HG03378 (cell line): ENCODE results near the gene KDM2A.

Experiments used
- ATAC-seq: cut with Tn5 transposase; IDR thresholded peaks from one replicate; pipeline ENCODE4 v1.9.1; 2021; ENCODE audit warnings: mild to moderate bottlenecking, moderate library complexity; ENCODE audit not compliant: unreplicated experiment

Gene KDM2A

DNA sequence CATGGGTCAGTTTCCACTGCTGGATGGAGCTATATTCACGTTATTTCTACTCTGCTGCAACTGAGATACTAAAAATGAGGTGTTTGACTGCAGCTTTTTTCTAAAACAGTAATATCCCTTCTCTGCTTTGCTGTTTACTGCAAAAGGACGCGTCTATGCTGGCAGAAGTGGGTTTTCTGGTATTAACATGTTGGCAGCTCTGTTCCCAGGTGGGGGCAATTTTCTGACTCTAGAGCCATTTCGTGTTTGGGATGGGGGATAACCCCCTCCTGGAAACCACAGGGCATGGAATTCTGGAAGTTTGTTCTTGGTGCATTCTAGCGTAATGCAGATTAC is 152.1 kb downstream of the KDM2A start:
- ATAC-seq = no peak

DNA sequence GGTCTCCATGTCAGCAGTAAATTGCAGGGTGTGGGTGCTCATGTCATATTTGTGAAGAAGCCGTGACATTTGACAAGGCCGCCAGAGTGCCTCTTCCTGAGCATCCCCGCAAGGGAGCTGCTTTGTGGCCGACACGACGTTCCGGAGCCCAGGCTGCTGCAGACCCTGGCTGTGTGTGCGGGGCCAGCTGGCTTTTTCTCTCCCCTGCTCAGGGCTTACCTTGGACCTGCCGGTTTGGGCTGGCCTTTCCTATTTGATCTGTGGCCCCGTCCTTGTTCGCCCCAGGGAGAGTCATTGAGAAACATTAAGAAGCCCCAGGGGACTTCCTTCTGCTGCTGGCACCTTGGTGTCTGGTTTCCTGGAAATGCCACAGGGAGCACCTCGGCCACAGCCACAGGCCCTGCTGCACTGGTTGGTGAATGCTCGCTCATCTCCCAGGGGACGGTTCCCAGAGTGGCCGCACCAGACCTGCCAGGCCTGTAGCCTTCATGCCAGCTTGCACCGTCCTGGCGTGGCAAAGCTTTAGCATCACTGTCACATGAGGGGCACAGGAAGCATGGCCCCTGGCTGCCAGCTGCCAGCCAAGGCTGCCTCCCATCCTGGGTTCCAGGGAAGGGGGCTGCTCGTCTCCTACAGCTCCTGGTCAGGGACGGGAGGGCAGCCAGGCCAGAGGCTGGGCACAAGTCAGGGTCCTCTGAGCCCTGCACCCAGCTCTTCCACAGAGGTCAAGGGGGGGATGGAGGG is 152.7 kb downstream of the KDM2A start:
- ATAC-seq = no peak

DNA sequence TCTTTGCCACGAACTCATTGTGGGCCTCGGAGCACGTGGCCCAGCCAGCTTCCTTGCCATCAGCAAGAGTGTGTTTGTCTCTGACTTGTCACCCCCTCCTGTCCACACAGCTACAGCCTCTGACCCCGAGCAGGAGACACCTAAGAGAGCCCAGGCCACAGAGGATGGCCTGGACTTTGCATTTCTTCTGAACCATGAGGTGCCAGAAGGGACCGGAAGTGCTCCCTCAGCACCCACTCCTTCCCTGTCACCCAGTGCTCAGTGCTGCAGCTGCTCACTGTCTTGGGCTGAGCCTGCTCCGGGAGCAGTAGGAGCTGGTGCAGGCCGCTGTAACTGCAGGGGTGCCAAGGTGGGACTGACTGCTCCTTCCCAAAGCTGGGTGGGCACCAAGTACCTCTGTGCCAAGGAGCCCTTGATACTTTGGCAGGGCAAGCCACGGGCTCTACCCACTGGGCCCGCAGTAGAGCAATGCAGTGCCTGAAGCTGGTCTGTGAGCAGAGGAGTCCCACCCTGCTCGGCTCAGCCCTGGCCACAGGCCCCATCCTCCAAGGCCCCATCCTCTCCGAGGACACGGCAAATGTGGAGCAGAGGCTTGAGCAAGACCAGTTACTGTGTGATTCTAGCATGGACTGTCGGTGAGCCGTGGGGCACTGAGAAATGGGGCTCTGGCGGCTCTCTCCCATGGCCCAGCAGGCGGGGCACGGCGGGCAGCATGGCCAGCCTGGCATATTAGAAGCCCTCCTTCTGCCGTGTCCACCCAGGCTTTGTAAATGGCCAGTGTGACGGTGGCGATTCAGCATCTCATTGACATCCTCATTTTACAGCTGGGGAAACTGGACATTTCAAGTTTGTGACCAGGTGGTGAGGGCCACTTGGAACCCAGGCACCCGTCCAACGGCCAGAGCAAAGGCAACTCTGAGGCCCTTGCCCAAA is 153.5 kb downstream of the KDM2A start:
- no peak for ATAC-seq

DNA sequence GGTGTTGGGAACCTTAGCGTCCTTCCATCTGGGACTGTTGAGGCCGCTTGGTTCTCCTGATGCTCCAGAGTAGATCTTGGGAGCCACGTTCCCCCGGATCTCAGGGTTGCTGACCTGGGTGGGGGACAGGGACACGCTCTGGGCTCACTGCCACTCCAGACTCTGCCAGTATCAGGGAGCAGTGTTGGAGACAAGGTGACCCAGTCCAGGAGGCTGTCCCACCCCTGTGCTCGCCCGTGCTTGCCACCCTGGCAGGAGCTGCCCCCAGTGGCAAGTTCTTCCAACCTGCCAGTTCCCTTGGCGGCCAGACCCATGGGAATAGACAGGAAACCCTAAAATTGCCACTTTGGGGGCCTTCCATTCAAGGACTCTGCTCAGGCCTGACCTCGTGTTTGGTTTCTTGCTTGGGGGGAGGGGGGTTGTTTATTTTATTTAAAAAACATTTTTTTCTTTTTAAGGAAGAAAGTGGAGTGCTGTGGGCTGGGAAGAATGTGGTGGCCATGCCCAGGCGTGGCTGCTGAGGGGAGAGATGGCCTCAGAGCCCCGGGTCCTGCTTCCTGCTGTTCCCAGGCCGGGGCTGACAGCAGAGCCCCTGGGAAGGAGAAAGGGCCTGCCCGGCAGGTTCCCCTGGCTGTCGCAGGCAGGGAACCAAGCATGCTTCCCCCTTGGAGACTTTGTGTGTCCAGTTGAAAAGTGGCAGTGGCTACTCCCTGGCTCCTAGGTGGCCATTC is 154.4 kb downstream of the KDM2A start:
- no peak for ATAC-seq

DNA sequence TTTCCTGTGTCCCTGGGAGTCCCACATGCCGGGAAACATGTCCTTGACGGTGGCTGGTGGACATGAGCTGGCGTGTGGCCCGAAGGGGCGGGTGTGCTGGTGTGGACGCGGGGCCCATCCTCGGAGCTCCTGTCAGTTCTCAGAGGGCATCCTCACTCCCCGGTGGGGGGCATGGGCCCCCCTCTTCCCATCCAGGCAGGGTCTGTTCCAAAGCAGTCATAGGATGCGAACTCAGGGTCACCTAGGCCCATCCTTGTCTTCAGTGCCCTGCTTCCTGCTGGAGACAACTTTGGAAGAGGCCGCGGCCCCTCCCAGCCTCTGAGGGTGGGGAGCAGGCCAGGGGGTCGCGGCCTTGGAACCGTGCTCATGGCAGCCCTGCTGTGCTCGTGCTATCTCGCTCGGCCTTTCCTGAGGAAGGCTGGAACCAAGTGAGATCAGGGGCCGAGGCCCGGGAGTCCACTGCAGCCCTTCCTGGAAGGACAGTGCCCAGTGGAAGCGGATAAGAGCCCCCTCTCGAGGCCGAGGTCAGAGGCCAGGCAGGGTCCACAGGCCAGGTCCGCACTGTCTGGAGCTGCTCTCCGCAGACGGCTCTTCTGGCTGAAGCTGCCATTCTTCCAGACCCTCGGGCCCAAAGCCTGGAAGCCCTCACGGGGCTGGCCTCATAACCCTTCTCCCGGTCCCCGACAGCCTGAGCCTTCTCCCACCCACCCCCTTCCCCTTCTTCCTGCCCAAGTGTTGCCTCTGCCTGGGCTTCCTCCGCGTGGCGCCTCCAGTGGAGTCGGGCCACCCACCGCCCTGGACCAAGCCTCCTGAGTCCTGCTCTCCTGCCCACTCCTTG is 155.9 kb downstream of the KDM2A start:
- ATAC-seq = no peak

DNA sequence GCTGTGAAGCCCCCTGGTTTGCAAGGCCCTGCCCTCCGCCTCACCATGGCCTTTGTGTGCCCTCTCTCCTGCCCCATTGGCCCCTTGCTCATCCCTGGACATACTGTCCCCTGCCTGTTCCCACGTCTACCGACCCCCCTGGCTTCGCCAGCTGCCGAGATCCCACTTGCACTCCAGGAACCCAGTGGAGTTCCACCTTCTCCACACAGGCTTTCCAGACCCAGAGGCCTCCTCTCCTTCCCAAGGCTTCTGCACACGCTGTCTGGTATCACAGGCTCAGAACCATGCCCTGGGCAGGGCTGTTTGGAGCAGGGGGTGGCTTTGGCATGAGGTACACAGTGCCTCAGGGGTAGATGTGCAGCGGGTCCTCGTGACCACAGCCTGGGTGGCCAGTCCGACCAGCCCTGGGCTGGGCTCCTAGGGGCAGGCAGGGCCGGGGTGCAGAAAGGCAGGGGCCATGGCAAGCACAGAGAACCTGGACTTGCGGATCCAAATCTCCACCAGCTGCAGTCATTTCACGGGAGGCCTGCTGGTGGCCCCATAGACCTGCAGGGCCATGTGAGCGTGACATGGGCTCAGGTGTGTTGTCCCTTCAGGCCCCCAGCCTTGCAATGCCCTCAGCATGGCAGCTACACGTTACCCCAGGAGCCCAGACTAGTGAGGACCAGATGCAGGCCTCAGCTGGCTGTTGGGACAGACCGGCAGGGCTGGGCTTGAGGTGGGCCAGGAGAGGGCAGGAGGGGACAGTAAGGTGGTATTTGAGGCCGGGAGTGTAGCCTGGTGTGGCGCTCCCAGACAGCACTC is 156.7 kb downstream of the KDM2A start:
- no peak for ATAC-seq

DNA sequence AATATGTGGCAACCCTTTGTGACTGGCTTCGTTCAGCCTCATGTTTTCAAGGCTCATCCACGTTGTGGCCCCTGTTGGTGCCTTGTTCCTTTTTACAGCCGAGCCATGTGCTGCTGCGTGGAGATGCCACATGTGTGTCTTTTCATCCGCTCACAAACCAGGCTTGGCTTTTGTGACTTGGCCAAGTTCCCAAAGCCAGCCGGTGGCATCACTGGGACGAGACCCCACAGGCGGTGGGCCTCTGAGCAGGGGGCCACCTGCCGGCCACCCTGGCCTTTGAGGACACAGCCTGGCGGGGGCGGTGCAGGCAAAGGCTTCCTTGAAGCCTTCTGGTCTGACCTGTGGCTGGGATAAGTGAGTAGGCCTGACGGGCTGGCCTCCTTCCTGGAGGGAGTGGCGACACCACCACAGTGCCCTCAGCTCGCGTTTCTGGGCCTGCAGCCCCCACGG is 157.7 kb downstream of the KDM2A start:
- ATAC-seq = peak; percentile 5

DNA sequence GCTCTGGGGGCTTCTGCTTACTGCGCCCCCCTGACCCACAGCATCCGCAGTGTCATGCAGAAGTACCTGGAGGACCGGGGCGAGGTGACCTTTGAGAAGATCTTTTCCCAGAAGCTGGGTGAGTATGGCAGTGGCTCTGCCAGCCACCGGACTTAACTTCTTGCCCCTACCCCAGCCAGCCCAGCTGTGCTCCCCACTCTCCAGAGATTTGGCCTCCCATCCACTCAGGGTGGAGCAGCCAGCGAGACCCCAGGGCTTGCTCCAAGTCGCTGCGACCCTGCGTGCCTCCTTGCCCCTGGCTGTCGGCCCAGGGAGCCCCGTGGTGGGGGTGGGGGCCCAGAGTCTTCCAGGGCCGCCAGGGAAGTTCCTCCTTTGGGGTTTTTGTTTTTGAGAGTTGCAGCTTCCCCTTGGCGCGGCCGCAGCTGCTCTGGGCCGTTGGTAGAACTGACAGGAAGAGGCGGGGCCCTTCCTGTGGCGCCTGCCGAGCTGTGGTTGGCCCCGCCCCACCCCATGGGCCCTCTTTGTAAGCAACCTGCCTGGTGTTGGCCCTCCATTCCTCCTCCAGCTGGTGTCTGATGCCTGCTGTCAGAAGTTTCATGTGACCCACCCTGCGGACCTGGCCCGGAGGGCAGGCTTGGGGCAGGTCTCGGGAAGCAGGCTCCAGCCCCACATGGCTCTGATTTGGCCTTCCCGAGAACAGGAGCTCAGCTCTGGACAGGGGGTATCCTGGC is 158.3 kb downstream of the KDM2A start:
- peak; percentile 59 for ATAC-seq

DNA sequence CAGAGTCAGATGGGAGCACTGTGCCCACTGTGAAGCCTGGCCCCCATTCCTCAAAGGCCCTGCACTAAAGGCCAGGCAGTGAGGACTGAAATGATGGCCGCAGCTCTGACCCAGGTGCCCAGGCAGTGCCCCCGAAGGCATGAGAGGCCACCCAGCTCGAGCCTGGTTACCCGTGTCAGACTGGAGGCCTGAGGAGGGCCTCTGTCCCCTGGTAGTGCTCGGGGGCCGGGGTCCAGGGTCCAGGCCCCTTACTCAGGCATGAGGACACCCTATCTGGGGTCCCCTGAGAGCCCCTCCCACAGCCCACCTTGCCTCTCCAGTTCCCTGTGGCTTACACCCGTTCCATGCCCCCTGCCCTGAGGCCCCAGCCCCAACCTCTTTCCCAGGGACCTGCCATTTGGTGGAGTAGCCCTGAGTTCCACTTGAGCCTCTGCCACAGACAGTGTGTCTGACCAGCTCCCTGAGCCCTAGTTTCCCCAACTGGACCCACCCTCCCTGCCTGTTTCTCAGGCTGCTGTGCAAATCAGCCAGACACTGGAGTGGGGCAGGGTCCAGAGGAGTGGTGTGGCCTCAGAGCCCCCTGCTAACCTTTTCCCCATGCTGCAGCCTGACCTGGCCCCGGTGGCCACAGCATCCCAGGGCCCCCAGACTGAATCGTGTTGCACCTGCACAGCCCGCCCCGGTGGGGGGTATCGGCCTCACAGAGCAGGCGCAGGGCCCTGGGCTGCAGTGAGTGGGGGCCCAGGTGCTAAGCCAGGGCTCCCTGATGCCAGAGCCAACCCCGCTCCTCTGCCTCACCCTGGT is 159.3 kb downstream of the KDM2A start:
- ATAC-seq = no peak

DNA sequence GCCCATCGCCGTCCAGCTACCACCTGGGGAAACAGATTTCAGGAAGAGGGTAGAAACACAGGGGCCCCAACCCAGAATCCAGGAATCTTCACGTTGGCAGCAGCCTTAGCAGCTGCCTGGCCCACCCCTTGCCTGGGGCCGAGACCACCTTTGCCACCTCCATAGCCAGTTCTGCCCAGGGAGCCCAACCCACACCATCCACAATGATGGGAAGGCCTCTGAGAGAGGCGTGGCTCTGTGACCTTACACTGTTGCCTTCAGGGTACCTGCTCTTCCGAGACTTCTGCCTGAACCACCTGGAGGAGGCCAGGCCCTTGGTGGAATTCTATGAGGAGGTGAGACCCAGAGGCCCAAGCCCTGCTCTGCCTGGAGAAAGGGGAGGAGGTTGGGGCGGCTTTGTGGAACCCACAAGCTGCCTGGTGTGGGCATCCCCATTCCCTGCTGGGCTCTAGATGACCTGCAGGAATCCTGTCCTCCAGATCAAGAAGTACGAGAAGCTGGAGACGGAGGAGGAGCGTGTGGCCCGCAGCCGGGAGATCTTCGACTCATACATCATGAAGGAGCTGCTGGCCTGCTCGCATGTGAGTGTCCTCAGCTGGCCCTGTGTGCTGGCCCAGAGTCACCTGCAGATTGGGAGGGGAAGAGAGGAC is 160.0 kb downstream of the KDM2A start:
- ATAC-seq = no peak

DNA sequence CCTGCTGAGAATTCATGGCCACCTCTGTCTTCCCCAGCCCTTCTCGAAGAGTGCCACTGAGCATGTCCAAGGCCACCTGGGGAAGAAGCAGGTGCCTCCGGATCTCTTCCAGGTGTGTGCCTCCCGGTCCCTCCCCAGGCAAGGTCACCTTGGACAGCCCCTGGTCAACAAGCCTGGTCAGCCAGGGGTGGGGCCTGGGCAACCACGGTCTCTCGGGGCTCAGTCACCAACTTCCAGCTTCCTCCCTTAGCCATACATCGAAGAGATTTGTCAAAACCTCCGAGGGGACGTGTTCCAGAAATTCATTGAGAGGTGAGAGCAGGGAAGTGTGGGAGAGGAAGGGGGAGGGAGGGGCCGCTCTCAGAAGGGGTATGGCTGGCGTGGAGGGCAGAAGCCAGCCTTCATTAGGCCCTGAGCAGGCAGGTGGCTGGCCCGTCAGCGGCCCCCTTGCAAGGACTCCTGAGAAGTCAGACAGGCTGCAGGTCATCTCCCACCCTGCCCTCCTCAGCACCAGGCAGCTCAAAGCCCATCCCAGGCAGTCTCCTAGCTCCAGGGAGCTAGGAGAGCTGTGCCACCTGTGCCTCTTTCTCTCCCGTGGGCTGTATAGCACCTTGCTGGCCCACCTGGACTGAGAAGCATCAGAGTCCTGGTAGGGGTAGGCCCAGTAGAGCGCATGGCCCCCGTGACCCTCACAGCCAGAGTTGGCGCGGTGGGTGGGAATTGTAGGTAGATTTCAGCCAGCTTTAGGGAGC is 160.7 kb downstream of the KDM2A start:
- no peak for ATAC-seq

DNA sequence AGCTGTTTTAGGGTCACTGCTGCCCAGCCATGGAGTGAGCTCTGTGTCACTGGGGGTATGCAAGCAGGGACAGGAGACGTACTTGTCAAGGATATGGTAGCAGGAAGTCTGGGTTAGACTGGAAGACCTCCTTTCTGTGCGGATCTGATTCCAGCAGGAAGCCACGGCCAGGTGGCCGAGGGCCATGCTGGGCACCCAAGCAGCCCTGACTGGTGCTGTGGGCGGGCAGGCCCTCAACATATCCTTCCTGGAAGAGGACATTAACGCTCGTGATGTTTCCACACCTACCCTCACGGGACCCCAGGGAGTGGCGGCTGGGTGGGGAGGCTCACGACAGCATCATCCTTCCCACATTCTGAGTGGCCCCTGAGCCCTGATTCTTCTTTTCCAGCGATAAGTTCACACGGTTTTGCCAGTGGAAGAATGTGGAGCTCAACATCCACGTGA is 161.3 kb downstream of the KDM2A start:
- ATAC-seq = no peak

DNA sequence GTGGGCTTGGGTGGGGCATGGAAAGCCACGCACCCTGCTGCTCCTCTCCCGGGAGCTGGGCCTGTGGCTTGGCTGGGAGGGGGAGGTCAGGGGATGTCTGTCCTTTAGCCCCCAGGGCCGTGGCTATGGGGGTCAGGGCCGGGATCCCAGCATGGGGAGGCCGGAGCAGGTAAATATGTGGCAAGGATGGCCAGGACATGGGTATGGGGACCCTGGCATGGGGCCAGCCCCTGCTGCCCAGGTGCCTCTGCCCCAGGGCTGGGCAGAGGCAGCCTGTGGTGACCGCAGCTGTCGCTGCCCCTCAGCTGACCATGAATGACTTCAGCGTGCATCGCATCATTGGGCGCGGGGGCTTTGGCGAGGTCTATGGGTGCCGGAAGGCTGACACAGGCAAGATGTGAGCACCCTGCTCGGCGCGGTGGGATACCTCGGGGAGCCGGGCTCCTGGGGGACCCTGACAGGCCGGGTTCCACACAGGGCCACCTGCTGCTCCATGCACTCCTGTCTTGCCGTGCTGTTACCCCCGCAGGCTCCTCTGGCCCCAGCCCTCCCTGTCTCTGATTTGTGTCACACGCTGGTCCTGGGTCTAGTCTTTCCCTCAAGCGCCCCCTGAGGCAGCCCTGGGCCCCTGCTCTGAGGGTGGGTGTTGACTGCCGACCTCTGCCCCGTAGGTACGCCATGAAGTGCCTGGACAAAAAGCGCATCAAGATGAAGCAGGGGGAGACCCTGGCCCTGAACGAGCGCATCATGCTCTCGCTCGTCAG is 161.9 kb downstream of the KDM2A start:
- no peak for ATAC-seq

DNA sequence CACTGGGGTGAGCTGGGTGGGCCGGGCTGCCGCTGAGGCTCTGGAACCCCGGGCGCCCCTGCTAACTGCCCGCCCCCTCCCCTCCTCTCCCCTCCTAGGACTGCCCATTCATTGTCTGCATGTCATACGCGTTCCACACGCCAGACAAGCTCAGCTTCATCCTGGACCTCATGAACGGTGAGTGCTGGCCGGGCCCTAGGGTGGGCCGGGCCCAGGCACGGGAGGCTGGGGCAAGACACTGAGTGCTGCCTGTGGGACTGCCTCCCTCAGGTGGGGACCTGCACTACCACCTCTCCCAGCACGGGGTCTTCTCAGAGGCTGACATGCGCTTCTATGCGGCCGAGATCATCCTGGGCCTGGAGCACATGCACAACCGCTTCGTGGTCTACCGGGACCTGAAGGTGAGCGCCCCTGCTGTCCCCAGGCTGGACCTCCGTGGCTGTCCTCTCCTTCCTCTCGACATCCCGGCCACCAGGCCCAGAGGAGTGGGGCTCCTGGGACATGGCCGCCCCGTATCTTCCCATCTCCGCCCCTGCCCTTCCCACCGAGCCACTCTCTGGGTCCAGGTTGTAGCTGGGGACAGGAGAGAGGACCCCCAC is 162.6 kb downstream of the KDM2A start:
- ATAC-seq = no peak

DNA sequence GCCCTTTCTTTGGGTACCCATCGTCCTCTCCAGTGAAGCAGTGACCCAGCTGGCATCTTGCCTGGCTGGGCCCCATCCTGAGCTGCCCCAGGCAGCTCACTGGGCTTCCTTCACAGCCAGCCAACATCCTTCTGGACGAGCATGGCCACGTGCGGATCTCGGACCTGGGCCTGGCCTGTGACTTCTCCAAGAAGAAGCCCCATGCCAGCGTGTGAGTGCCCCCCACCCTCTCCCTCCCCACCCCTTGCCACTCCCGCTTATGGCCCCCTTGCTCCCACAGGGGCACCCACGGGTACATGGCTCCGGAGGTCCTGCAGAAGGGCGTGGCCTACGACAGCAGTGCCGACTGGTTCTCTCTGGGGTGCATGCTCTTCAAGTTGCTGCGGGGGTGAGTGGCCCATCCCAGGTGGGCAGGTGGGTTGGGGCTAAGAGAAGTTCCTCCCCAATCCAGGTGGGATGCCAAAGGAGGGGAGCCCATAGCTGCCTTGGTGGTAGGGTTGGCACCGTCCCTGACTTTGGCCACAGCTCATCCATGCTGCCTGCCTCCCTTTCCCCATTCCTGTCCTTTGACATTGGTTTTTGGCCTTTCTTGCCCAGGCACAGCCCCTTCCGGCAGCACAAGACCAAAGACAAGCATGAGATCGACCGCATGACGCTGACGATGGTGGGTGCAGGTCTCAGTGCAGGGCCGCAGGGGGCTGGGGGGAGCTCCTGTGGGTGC is 163.3 kb downstream of the KDM2A start:
- no peak for ATAC-seq
